HepG2 (cell line): ENCODE measurements around the gene ATP5F1C.

Source experiments
- BCL3 ChIP-seq: sonication (generic); formaldehyde crosslinking; IDR thresholded peaks from 2 replicates; pipeline ENCODE4 v1.5.1; 2020; ENCODE audit warnings: mild to moderate bottlenecking, missing genetic modification reagents, moderate library complexity
- CHD2 ChIP-seq: IDR thresholded peaks from 2 replicates; pipeline ENCODE4 v1.6.1; 2011; ENCODE audit warnings: low read depth, low read length, improper control_type of control experiment
- ELF4 ChIP-seq: sonication (generic); formaldehyde crosslinking; IDR thresholded peaks from 2 replicates; pipeline ENCODE4 v1.5.0; 2020; ENCODE audit warnings: missing genetic modification reagents, mild to moderate bottlenecking, moderate library complexity, borderline replicate concordance
- POLR2AphosphoS5 ChIP-seq: IDR thresholded peaks from 2 replicates; pipeline ENCODE4 v1.6.1; 2012; ENCODE audit warnings: low read depth, low read length
- RAD21 ChIP-seq: fragments of 450-650 bp; formaldehyde crosslinking; IDR thresholded peaks from 2 replicates; pipeline ENCODE4 v1.5.0; 2020; ENCODE audit warnings: mild to moderate bottlenecking
- RXRA ChIP-seq: sonication (generic); formaldehyde crosslinking; IDR thresholded peaks from 2 replicates; pipeline ENCODE4 v1.5.1; 2020; ENCODE audit warnings: missing genetic modification reagents
- ZBTB43 ChIP-seq: sonication (generic); formaldehyde crosslinking; conservative IDR thresholded peaks from 2 replicates; pipeline ENCODE4 v1.4.0; 2020; ENCODE audit warnings: missing genetic modification reagents
- ZNF24 ChIP-seq: fragments of 450-650 bp; IDR thresholded peaks from 2 replicates; pipeline ENCODE4 v1.6.1; 2017; ENCODE audit warnings: antibody characterized with exemption, mild to moderate bottlenecking

DNA sequence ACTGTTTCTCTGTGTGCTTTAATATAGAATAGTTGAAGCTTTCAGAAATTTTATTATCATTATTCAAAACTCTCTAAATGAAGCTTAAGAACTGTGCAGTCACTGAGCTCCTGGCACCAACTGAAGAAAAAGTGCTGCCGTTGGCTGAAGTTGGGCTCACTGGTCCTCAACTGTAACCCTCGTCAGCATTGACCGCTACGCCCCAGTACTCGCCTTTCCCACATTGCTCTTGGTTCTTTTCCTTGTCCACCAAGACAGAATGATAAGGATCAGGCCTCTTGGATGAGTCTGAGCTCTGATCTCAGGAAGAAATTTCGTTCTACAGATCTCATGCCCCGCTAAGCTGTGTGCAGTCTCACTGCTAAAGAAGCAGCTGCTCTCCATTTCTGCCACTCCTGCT lies 22.5 kb downstream of the ATP5F1C start:
- no peak for TF ChIP-seq RXRA (CRISPR knock-in tag)
- TF ChIP-seq BCL3 (CRISPR knock-in tag), result no peak
- TF ChIP-seq CHD2, result no peak
- no peak for TF ChIP-seq POLR2AphosphoS5
- no peak for TF ChIP-seq ELF4 (CRISPR knock-in tag)
- TF ChIP-seq ZBTB43, result no peak
- TF ChIP-seq RAD21 (CRISPR knock-in tag), result no peak
- no peak for TF ChIP-seq ZNF24
